ENCODE measurements around the gene ANKS1B. TPM values are rescaled to one million over a fixed set of nuclear protein-coding genes. Genes with fewer than 3 reads are reported as not detected.

The ANKS1B gene
- total RNA-seq, 2 donors from 2014 or later: not detected

DNA sequence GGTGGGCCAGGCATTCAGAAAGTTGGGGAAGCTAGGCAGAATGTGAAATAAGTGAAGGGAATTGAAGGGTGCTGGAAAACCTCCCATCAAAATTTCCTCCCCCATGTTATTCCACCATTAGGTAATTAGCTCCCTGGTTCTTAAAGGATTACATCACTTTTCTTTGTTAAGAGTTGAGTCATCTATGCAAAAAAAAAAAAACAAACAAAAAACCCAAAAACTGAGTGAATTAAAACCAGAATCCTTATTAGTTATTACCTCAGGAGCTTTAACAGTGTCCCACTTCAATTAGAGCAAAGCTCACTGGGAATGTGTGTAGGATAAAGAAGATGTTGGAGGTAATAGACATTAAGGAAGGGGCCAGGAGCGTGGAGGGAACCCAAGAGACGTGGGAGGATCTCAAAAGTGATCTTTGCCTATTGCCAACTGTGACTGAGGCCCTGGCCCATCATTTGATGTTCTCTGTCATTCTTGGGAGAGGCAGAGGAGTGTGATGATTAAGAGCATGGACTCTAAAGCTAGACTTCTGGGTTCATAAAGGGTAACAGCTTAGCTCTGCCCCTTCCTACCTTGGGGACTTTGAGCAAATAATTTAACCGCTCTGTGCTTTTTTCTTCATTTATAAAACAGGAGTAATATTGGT, 975.0 kb downstream of the ANKS1B start:
- DNase-seq (ENCODE audit: low spot score) (no peak), ATAC-seq (no peak)
- H3K9me3 Mint-ChIP-seq: peaks cover 4% of the 10 kb centered on the region
- no peak overlapping the region for H3K27ac Mint-ChIP-seq
- H3K4me1 Mint-ChIP-seq (ENCODE audit: low read depth in 2 of 2): no peaks in the 10 kb centered on the region
- H3K4me3 Mint-ChIP-seq: no peak overlapping the region
- H3K27me3 Mint-ChIP-seq: no peaks in the 10 kb centered on the region
- no peaks in the 10 kb centered on the region for H3K36me3 Mint-ChIP-seq

DNA sequence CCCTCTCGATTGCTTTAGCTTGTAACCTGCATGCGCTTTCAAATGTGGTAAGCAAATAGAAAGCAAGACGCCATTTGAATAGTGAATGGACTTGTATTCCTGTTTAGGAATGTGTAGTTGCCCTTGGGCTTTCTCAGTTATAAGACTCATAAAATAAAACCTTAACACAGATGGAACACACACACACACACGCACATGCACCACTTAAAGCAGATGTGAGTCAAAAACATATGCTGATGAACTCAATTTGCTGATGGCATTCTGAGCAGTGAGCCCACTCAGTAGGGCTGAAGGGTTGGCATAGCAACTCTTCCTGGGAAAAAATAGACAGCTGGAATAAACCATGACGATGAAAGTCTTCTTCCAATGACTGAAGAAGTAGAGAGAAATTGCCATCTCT, 979.1 kb downstream of the ANKS1B start:
- Mint-ChIP-seq H3K27ac (no peak overlapping the region), H3K4me3 (no peak overlapping the region), H3K9me3 (no peaks in the 10 kb centered on the region), H3K36me3 (no peaks in the 10 kb centered on the region), H3K4me1 (ENCODE audit: low read depth in 2 of 2) (no peaks in the 10 kb centered on the region), H3K27me3 (no peaks in the 10 kb centered on the region)
- no peak for DNase-seq (ENCODE audit: low spot score)
- ATAC-seq: no peak

DNA sequence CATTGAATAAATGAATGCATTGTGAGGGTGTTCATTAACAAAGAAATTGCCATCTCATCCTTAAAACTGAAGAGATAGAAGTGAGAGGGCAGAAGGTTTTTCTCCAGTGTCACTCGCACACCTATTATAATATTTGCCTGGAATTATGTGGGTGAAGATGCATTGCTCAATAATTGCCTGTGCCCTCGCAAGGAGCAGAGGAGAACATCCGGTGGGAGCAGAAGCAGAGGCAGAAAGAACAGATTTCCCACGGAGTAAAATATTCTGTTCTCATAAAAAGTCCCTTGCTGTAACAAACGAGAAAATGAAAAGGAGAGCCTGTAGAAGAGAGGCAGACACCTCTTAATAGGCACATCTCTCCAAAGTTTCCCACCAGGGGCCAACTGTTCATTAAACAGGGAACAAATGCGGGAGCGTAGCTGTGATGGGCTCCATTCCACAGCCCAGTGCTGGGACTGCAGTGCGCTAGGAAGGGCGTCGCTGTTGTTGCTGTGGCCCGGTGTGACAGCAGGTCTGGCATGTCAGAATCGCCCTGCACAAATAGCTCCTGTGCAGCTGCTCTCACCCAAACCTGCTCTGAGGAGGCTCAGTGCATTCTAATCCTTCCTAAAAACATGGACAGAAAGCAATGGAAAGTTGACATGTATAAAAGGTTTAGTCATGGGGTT, 979.8 kb downstream of the ANKS1B start:
- Mint-ChIP-seq H3K4me1 (ENCODE audit: low read depth in 2 of 2) (no peaks in the 10 kb centered on the region), H3K4me3 (no peak overlapping the region), H3K36me3 (no peaks in the 10 kb centered on the region), H3K27me3 (peaks cover 0 to under 1% of the 10 kb centered on the region in 2 donors), H3K27ac (no peak overlapping the region), H3K9me3 (no peaks in the 10 kb centered on the region)
- no peak for DNase-seq (ENCODE audit: low spot score)
- no peak for ATAC-seq

DNA sequence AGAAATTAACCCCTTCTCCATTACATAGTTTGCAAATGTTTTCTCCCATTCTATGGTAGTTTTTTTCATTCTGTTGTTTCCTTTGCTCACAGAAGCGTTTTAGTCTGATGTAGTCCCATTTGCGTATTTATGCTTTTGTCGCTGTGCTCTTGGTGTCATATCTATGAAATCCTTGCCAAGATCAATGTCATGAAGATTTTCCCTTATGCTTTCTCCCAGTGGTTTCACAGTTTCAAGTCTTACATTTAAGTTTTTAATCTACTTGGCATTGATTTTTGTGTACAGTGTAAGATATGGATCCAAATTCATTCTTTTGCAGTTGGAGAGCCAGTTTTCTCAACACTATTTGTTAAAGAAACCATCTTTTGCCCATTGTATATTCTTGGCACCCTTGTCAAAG, 982.0 kb downstream of the ANKS1B start:
- Mint-ChIP-seq H3K9me3 (no peaks in the 10 kb centered on the region), H3K4me3 (no peak overlapping the region), H3K27me3 (peaks cover 0 to 3% of the 10 kb centered on the region in 2 donors)

DNA sequence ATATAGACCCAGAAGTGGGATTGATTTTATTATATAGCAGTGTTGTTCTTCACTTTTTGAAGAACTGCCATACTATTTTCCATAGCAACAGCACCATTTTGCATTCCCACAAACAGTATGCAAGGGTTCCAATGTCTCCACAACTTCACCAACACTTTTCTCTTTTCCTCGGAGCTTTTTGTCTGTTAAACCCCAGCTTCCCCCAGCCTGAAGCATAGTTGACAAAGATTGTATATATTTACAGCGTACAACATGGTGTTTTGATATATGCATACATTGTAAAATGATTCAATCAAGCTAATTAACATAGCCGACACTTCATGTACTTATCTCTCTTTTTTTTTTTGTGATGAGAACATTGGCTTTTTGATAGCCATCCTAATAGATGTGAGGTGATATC, 982.6 kb downstream of the ANKS1B start:
- ATAC-seq: no peak
- Mint-ChIP-seq H3K27me3 (peaks cover 0 to 3% of the 10 kb centered on the region in 2 donors), H3K4me1 (ENCODE audit: low read depth in 2 of 2) (no peaks in the 10 kb centered on the region), H3K9me3 (no peaks in the 10 kb centered on the region), H3K4me3 (no peak overlapping the region), H3K36me3 (no peaks in the 10 kb centered on the region), H3K27ac (no peak overlapping the region)
- no peak for DNase-seq (ENCODE audit: low spot score)

More for the DNA sequence above, 982.0 kb downstream of the ANKS1B start:
- DNase-seq (ENCODE audit: low spot score) (no peak), ATAC-seq (no peak)
- Mint-ChIP-seq H3K36me3 (no peaks in the 10 kb centered on the region), H3K27ac (no peak overlapping the region), H3K4me1 (ENCODE audit: low read depth in 2 of 2) (no peaks in the 10 kb centered on the region)

DNA sequence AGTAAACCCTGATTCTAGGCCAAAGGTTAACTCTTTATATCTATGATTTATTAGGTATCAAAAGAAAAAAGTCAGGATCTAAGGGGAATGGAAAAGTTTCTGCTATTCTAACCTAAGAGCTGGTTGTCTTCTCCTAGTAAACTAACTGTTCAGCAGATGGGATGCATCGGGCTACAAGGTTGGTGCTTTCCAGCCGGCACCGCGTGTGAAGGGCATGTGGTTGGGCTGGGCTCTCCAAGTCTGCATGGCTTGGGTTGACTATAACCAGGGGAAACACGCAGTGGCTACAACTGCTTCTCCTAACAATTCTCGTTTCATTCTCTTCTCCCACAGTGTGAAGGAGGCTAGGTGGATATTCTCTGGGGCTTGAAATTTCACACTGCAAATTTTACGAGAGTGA, 985.2 kb downstream of the ANKS1B start:
- ATAC-seq: no peak
- Mint-ChIP-seq H3K36me3 (no peaks in the 10 kb centered on the region), H3K4me3 (no peak overlapping the region), H3K9me3 (no peaks in the 10 kb centered on the region), H3K4me1 (ENCODE audit: low read depth in 2 of 2) (no peaks in the 10 kb centered on the region), H3K27me3 (peaks cover 0 to 3% of the 10 kb centered on the region in 2 donors), H3K27ac (no peak overlapping the region)
- no peak for DNase-seq (ENCODE audit: low spot score)

DNA sequence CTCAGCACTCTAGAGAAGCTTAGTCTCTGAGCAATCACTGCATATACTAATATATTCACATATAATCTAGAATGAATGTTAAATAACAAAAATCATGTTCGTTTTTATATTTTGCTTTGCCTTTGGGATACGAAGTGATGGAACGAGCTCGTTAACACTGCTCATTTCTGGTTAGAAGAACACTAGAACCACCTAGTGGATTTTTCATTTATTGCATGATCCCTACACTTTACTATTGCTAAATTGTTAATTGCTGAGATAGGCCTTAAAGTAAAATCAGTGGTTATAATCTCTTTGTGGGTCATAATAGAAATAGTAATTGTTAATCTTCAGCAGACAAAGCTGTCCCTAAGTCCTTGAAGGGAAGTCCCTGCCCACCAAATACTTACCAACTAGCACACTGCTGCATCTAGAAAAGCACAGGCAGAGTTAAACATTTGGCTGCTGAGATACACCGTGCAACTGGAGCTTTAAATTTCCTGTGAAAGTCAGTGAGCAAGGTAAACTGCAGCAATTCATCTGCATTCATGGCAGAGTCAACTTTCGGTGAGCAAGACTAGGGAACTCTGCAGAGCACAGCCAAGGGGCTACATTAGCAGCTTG, 985.9 kb downstream of the ANKS1B start:
- Mint-ChIP-seq H3K4me1 (ENCODE audit: low read depth in 2 of 2) (no peaks in the 10 kb centered on the region), H3K9me3 (no peaks in the 10 kb centered on the region), H3K4me3 (no peak overlapping the region), H3K27ac (no peak overlapping the region), H3K27me3 (peaks cover 0 to 3% of the 10 kb centered on the region in 2 donors), H3K36me3 (no peaks in the 10 kb centered on the region)
- ATAC-seq (no peak), DNase-seq (ENCODE audit: low spot score) (no peak)

DNA sequence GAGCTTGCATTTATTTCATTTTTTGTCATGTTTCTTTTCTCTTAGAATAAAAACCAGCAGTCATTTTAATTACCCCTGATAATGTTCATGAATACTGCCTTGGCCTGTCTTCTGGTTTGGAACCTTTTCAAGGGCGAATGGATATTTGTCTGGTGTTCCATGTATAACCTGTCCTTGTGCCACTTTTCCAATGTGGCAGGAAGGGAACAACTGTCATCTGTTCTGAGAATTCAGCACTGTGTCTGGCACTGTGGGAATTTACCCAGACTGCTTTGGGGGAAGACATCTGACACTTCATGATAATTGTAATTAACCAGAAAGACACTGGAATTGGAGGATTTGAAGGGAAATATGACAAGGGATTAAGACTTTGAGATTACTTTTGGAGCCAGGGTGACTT, 986.8 kb downstream of the ANKS1B start:
- H3K9me3 Mint-ChIP-seq: no peaks in the 10 kb centered on the region
- H3K27me3 Mint-ChIP-seq: peaks cover 0 to 3% of the 10 kb centered on the region in 2 donors
- no peak overlapping the region for H3K4me3 Mint-ChIP-seq
- H3K27ac Mint-ChIP-seq: no peak overlapping the region
- ATAC-seq (no peak), DNase-seq (ENCODE audit: low spot score) (no peak)
- no peaks in the 10 kb centered on the region for H3K36me3 Mint-ChIP-seq
- H3K4me1 Mint-ChIP-seq (ENCODE audit: low read depth in 2 of 2): no peaks in the 10 kb centered on the region

DNA sequence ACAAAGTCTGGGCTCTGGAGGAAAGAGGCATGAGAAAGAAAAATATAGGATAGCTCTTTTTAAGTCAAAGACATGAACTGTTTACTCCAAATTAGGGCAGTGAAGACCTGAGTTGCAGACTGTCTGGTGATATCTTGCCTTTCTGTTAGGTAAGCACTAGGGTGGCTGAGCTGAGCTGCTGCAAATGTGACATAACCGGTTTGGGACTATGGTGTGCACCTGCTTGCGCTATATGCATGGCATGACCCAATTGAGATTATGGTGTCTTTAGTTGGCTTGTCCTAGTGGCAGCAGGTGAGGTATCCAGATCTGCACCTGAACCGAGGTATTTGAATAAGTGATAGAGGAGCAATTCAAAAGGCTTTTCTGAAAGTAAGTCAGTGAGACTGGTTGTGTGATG, 994.1 kb downstream of the ANKS1B start:
- DNase-seq (ENCODE audit: low spot score) (no peak), ATAC-seq (no peak)
- H3K27me3 Mint-ChIP-seq: no peaks in the 10 kb centered on the region
- no peaks in the 10 kb centered on the region for H3K4me1 Mint-ChIP-seq (ENCODE audit: low read depth in 2 of 2)
- no peak overlapping the region for H3K27ac Mint-ChIP-seq
- H3K9me3 Mint-ChIP-seq: peaks cover 2% of the 10 kb centered on the region
- no peaks in the 10 kb centered on the region for H3K36me3 Mint-ChIP-seq
- no peak overlapping the region for H3K4me3 Mint-ChIP-seq

DNA sequence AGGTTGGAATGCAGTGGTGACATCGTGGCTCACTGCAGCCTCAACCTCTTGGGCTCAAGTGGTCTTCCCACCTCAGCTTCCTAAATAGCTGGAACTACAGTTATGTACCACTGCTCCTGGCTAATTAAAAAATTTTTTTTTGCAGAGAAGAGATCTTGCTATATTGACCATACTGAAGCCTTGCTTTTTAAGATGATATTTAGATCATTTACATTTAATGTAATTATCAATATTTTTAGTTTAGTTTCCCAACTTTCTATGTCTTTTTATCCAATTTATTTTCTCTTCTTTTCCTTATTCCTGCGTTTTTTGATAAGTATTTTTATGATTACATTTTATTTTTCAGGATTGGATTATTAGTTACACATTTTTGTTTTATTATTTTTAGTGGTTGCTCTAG, 999.6 kb downstream of the ANKS1B start:
- no peak overlapping the region for H3K27ac Mint-ChIP-seq
- H3K36me3 Mint-ChIP-seq: no peaks in the 10 kb centered on the region
- H3K4me1 Mint-ChIP-seq (ENCODE audit: low read depth in 2 of 2): no peaks in the 10 kb centered on the region
- H3K4me3 Mint-ChIP-seq: no peak overlapping the region
- no peaks in the 10 kb centered on the region for H3K27me3 Mint-ChIP-seq
- DNase-seq (ENCODE audit: low spot score): no peak
- H3K9me3 Mint-ChIP-seq: peaks cover 3% of the 10 kb centered on the region
- no peak for ATAC-seq

DNA sequence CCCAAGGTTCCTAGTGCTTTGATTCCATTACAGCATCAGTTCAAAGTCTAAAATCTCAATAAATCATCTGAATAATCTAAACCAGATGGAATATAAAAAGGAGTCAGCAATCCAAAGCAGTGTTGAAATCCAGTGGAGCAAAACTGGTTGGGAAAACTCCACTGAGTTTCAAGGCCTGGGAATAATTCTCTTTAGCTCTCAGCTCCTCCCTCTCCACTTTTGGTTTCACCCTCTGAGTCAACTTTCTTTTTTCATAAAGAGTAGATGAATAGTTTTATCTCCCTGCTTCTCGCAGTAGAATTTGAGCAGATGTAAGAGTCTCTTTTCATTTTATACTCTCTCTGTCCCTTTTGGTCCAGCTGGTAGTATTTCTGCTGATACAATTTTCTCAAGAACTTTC, 1001.1 kb downstream of the ANKS1B start:
- no peak for DNase-seq (ENCODE audit: low spot score)
- H3K27ac Mint-ChIP-seq: no peak overlapping the region

DNA sequence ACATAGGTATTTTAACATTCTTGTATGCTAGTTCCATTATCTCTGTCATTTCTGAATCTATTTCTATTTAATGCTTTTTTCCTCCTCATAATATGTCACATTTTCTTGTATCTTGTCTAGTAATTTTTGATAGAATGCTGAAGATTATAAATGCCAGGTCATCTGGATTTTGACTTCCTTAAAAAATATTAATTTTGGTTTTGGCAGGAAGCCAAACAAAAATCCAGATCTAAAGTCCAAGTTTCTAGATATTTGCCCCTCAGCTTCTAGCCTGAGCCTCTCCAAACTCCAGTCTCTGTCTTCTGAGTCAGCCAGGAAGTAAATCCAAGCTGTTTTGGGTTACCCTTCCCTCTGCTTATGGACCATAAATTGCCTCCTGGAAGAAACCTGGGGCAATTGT, 1004.2 kb downstream of the ANKS1B start:
- no peak overlapping the region for H3K4me3 Mint-ChIP-seq
- H3K4me1 Mint-ChIP-seq (ENCODE audit: low read depth in 2 of 2): no peaks in the 10 kb centered on the region
- no peak for DNase-seq (ENCODE audit: low spot score)
- peaks cover under 1% of the 10 kb centered on the region for H3K9me3 Mint-ChIP-seq
- no peak overlapping the region for H3K27ac Mint-ChIP-seq
- H3K27me3 Mint-ChIP-seq: peaks cover 0 to 13% of the 10 kb centered on the region in 2 donors
- ATAC-seq: no peak
- H3K36me3 Mint-ChIP-seq: no peaks in the 10 kb centered on the region

More for the DNA sequence above, 1001.1 kb downstream of the ANKS1B start:
- no peaks in the 10 kb centered on the region for H3K27me3 Mint-ChIP-seq
- H3K36me3 Mint-ChIP-seq: no peaks in the 10 kb centered on the region
- no peaks in the 10 kb centered on the region for H3K4me1 Mint-ChIP-seq (ENCODE audit: low read depth in 2 of 2)
- ATAC-seq: no peak
- no peak overlapping the region for H3K4me3 Mint-ChIP-seq
- peaks cover 3% of the 10 kb centered on the region for H3K9me3 Mint-ChIP-seq

DNA sequence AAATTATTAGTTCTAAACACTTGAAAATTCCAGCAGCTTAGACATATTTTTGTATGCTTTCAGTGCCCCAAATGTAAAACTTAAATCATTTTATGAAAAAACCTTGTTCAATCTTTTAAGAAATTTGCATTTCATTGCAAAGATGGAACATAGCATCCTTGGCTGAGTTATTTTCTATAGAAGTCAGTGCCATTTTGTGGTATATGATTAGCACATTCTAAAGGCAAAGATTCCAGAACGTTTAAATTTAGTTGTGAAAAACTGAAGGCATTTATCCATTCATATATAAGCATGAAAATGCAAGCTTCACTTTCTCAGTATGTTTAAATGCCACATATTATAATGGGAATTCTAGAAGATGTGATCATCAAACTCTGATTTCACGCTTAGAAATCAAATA, 1007.5 kb downstream of the ANKS1B start:
- peaks cover 0 to 16% of the 10 kb centered on the region in 2 donors for H3K27me3 Mint-ChIP-seq
- no peaks in the 10 kb centered on the region for H3K36me3 Mint-ChIP-seq
- H3K9me3 Mint-ChIP-seq: no peaks in the 10 kb centered on the region
- DNase-seq (ENCODE audit: low spot score): no peak
- no peak overlapping the region for H3K4me3 Mint-ChIP-seq
- no peak for ATAC-seq
- no peaks in the 10 kb centered on the region for H3K4me1 Mint-ChIP-seq (ENCODE audit: low read depth in 2 of 2)
- no peak overlapping the region for H3K27ac Mint-ChIP-seq

DNA sequence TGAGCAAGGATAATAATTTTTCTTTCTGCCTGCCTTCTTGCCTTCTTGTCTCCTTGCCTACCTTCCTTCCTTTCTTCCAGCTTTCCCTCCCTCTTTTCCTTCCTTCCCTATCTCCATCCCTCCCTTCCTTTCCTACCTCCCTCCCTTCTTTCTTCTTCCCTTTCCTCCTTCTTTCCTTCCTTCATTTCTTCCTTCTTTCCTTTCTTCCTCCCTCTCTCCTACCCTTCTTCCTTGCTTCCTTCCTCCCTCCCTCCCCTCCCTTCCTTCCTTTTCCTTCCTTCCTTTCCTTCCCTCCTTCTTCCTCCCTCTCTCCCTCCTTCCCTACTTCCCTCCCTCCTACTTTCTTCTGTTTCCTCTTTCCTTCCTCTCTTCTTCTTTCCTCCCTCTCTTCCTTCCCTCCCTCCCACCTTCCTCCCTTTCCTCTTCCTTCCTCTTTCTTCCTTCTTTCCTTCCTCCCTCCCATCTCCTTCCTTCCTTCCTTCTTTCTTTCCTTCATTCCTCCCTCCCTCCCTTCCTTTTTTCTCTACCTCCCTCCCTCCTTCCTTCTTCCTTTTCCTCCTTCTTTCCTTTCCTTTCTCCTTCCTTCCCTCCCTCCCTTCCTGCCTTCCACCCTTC, 1009.9 kb downstream of the ANKS1B start:
- Mint-ChIP-seq H3K9me3 (no peaks in the 10 kb centered on the region), H3K4me3 (no peak overlapping the region), H3K27ac (no peak overlapping the region), H3K4me1 (ENCODE audit: low read depth in 2 of 2) (no peaks in the 10 kb centered on the region), H3K27me3 (peaks cover 0 to 16% of the 10 kb centered on the region in 2 donors), H3K36me3 (no peaks in the 10 kb centered on the region)
- DNase-seq (ENCODE audit: low spot score) (no peak), ATAC-seq (no peak)

Measured in natural killer cell treated with Interleukin-12 subunit alpha and Interleukin-12 subunit beta and Interleukin-15 and Interleukin-18, amount 100 ng/mL, for 72 hours (primary cell).